ENCODE measurements around the gene AEBP2.

The AEBP2 gene

GRCh38 chr12:19444097-19444496, 4.8 kb downstream of the AEBP2 start:
- Histone ChIP-seq H3K4me3 (0 out of 2 replicates have a peak overlapping the region, but pooled peaks have one; percentile 3), H3K36me3 (ENCODE audit: insufficient read depth, low read length) (peaks cover 34% of the 10 kb centered on the region), H3K9me3 (ENCODE audit: low read depth, low read length) (no peaks in the 10 kb centered on the region), H3K27ac (no peak overlapping the region), H3K9ac (ENCODE audit: insufficient read length) (no peak overlapping the region)
- TF ChIP-seq POLR2AphosphoS5 (IDR thresholded peaks at IDR 0.05; ENCODE audit: borderline replicate concordance, low read depth, low read length) = no peak
- TF ChIP-seq EZH2 (IDR thresholded peaks at IDR 0.05) = no peak
- TF ChIP-seq FOXP2 (optimal IDR thresholded peaks at IDR 0.05; ENCODE audit: control extremely low read depth, extremely low read length, insufficient read depth) = no peak
- no peak for DNase-seq (ENCODE audit: low read depth, low spot score)

DNA sequence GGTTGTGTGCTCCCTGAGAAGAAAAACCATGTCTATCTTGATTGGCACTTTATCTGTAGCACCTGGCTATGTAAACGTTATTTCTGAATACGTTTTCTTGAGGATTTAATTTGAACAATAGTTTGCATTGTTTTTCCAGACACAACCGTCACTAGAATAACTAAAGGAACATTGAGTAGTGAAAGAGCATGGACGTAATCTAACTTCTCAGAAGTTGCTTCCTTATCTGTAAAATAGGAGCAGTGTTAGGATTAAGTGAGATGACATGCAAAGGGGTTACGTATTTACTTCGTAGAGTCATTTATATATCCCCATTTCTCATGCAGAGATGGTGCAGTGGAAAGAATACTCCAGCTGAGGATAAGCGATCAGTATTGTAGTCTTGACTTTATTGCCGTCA, 8.1 kb downstream of the AEBP2 start:
- DNase-seq (ENCODE audit: low read depth, low spot score) = no peak
- H3K9me3 ChIP-seq (ENCODE audit: low read depth, low read length) = no peaks in the 10 kb centered on the region
- H3K4me3 ChIP-seq = no peak overlapping the region
- TF ChIP-seq FOXP2 (optimal IDR thresholded peaks at IDR 0.05; ENCODE audit: control extremely low read depth, extremely low read length, insufficient read depth) (no peak), POLR2AphosphoS5 (IDR thresholded peaks at IDR 0.05; ENCODE audit: borderline replicate concordance, low read depth, low read length) (no peak), EZH2 (IDR thresholded peaks at IDR 0.05) (no peak)
- H3K27ac ChIP-seq = no peak overlapping the region
- H3K36me3 ChIP-seq (ENCODE audit: insufficient read depth, low read length) = peaks cover 31% of the 10 kb centered on the region
- no peak overlapping the region for H3K9ac ChIP-seq (ENCODE audit: insufficient read length)

DNA sequence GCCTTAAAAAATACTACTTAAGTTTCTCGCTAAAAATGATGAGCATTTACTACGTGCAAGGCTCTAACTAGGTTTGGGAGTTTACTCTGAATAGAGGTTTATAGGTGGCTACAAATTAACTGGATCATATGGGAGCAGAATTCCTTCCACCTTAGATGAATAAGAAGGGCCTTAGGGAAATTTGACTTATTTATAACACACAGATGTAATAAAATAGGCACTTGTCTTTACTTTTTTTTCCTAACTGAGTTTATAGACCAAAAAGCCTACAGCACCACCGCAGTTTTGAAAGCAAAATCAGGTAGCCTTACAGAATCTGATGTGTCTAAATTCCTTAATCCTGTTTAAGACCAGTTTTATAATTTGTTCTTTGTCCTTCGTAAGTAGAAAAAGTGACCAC, 10.5 kb downstream of the AEBP2 start:
- Histone ChIP-seq H3K27ac (peak overlapping the region; percentile 74), H3K36me3 (ENCODE audit: insufficient read depth, low read length) (peaks cover 33% of the 10 kb centered on the region), H3K9ac (ENCODE audit: insufficient read length) (peak overlapping the region; percentile 49), H3K9me3 (ENCODE audit: low read depth, low read length) (no peaks in the 10 kb centered on the region), H3K4me3 (peak overlapping the region; percentile 21; the same call in 1 of the 2 replicates)
- TF ChIP-seq EZH2 (IDR thresholded peaks at IDR 0.05) (no peak), FOXP2 (optimal IDR thresholded peaks at IDR 0.05; ENCODE audit: control extremely low read depth, extremely low read length, insufficient read depth) (no peak)
- DNase-seq (ENCODE audit: low read depth, low spot score) = no peak

DNA sequence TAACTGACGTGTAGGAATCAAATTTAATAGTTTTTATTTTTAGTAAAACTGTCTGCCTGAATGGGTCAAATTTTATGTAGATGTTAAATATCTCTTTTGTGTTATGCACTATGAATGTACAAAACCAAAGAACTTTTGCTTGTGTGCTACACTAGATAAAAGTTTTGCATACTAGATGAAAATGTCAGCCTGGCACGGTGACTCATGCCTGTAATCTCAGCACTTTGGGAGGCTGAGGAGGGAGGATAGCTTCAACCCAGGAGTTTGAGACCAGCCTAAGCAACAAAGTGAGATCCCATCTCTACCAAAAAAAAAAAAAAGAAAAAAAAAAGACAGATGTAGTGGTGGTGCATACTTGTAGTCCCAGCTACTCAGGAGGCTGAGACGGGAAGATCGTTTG, 11.1 kb downstream of the AEBP2 start:
- TF ChIP-seq FOXP2 (optimal IDR thresholded peaks at IDR 0.05; ENCODE audit: control extremely low read depth, extremely low read length, insufficient read depth) (no peak), EZH2 (IDR thresholded peaks at IDR 0.05) (no peak), POLR2AphosphoS5 (IDR thresholded peaks at IDR 0.05; ENCODE audit: borderline replicate concordance, low read depth, low read length) (no peak)
- DNase-seq (ENCODE audit: low read depth, low spot score) = no peak
- Histone ChIP-seq H3K9ac (ENCODE audit: insufficient read length) (no peak overlapping the region), H3K36me3 (ENCODE audit: insufficient read depth, low read length) (peaks cover 30% of the 10 kb centered on the region), H3K9me3 (ENCODE audit: low read depth, low read length) (no peaks in the 10 kb centered on the region), H3K27ac (peak overlapping the region; percentile 74; the same call in 1 of the 2 replicates), H3K4me3 (no peak overlapping the region)

GRCh38 chr12:19451196-19451595, 11.9 kb downstream of the AEBP2 start:
- no peak for DNase-seq (ENCODE audit: low read depth, low spot score)
- TF ChIP-seq EZH2 (IDR thresholded peaks at IDR 0.05) (no peak), POLR2AphosphoS5 (IDR thresholded peaks at IDR 0.05; ENCODE audit: borderline replicate concordance, low read depth, low read length) (no peak), FOXP2 (optimal IDR thresholded peaks at IDR 0.05; ENCODE audit: control extremely low read depth, extremely low read length, insufficient read depth) (no peak)
- Histone ChIP-seq H3K36me3 (ENCODE audit: insufficient read depth, low read length) (peaks cover 27% of the 10 kb centered on the region), H3K27ac (no peak overlapping the region), H3K9me3 (ENCODE audit: low read depth, low read length) (no peaks in the 10 kb centered on the region), H3K4me3 (no peak overlapping the region), H3K9ac (ENCODE audit: insufficient read length) (no peak overlapping the region)

DNA sequence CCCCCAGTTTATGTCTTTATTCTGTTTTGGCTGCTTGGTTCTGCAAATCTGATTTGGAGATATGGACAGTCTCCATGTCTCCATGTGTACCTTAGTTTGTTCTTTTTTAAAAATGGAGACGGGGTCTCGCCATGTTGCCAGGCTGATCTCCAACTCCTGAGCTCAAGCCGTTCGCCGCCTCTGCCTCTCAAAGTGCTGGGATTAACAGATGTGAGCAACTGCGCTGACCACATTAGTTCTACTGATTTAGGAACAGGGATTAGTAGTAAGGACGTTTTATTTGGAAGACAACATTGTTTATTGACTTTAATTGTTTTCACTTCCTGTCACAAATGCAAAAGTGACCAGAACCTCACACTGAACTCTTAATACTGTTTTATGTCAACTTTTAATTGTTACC, 14.7 kb downstream of the AEBP2 start:
- Histone ChIP-seq H3K4me3 (no peak overlapping the region), H3K27ac (no peak overlapping the region), H3K9me3 (ENCODE audit: low read depth, low read length) (no peaks in the 10 kb centered on the region), H3K9ac (ENCODE audit: insufficient read length) (no peak overlapping the region), H3K36me3 (ENCODE audit: insufficient read depth, low read length) (peaks cover 32% of the 10 kb centered on the region)
- TF ChIP-seq FOXP2 (optimal IDR thresholded peaks at IDR 0.05; ENCODE audit: control extremely low read depth, extremely low read length, insufficient read depth) (no peak), EZH2 (IDR thresholded peaks at IDR 0.05) (no peak), POLR2AphosphoS5 (IDR thresholded peaks at IDR 0.05; ENCODE audit: borderline replicate concordance, low read depth, low read length) (no peak)
- DNase-seq (ENCODE audit: low read depth, low spot score) = no peak

- H3K27ac ChIP-seq = no peak overlapping the region
- H3K4me3 ChIP-seq = no peak overlapping the region
- no peak for DNase-seq (ENCODE audit: low read depth, low spot score)
- no peak overlapping the region for H3K9ac ChIP-seq (ENCODE audit: insufficient read length)
- TF ChIP-seq FOXP2 (optimal IDR thresholded peaks at IDR 0.05; ENCODE audit: control extremely low read depth, extremely low read length, insufficient read depth) = no peak
- TF ChIP-seq POLR2AphosphoS5 (IDR thresholded peaks at IDR 0.05; ENCODE audit: borderline replicate concordance, low read depth, low read length) = no peak
- TF ChIP-seq EZH2 (IDR thresholded peaks at IDR 0.05) = no peak
- H3K36me3 ChIP-seq (ENCODE audit: insufficient read depth, low read length) = peaks cover 32% of the 10 kb centered on the region
- no peaks in the 10 kb centered on the region for H3K9me3 ChIP-seq (ENCODE audit: low read depth, low read length)
These were observed 15.5 kb downstream of the AEBP2 start for GRCh38 chr12:19454837-19455236.

DNA sequence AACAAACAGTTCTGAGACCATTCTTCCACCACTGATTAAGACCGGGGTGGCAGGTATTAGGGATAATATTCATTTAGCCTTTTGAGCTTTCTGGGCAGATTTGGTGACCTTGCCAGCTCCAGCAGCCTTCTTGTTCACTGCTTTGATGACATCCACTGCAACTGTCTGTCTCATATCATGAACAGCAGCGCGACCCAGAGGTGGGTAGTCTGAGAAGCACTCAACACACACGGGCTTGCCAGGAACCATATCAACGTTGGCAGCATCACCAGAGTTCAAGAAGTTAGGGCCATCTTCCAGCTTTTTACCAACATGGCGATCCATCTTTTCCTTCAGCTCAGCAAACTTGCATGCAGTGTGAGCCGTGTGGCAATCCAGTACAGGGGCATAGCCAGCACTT, 16.9 kb downstream of the AEBP2 start:
- Histone ChIP-seq H3K4me3 (no peak overlapping the region), H3K9me3 (ENCODE audit: low read depth, low read length) (no peaks in the 10 kb centered on the region), H3K27ac (no peak overlapping the region), H3K36me3 (ENCODE audit: insufficient read depth, low read length) (peaks cover 32% of the 10 kb centered on the region), H3K9ac (ENCODE audit: insufficient read length) (no peak overlapping the region)
- DNase-seq (ENCODE audit: low read depth, low spot score) = no peak
- no peak for TF ChIP-seq POLR2AphosphoS5 (IDR thresholded peaks at IDR 0.05; ENCODE audit: borderline replicate concordance, low read depth, low read length)
- TF ChIP-seq FOXP2 (optimal IDR thresholded peaks at IDR 0.05; ENCODE audit: control extremely low read depth, extremely low read length, insufficient read depth) = no peak
- no peak for TF ChIP-seq EZH2 (IDR thresholded peaks at IDR 0.05)

GRCh38 chr12:19457561-19457960, 18.3 kb downstream of the AEBP2 start:
- H3K9ac ChIP-seq (ENCODE audit: insufficient read length) = no peak overlapping the region
- H3K27ac ChIP-seq = no peak overlapping the region
- no peak overlapping the region for H3K4me3 ChIP-seq
- TF ChIP-seq FOXP2 (optimal IDR thresholded peaks at IDR 0.05; ENCODE audit: control extremely low read depth, extremely low read length, insufficient read depth) (no peak), POLR2AphosphoS5 (IDR thresholded peaks at IDR 0.05; ENCODE audit: borderline replicate concordance, low read depth, low read length) (no peak), EZH2 (IDR thresholded peaks at IDR 0.05) (no peak)
- H3K36me3 ChIP-seq (ENCODE audit: insufficient read depth, low read length) = peaks cover 29% of the 10 kb centered on the region
- no peaks in the 10 kb centered on the region for H3K9me3 ChIP-seq (ENCODE audit: low read depth, low read length)
- DNase-seq (ENCODE audit: low read depth, low spot score) = no peak
